Hepatocyte (in vitro differentiated cells): ENCODE results near the gene CCDC192.

Experiments
- EZH2 ChIP-seq: fragments of 200-600 bp; sonication (generic); IDR thresholded peaks from 2 replicates; pipeline ENCODE4 v1.6.1; 2016; ENCODE audit warnings: antibody characterized with exemption, mild to moderate bottlenecking, borderline replicate concordance
- EZH2phosphoT487 ChIP-seq: fragments of 200-600 bp; sonication (generic); IDR thresholded peaks from one replicate; pipeline ENCODE4 v1.6.1; 2018; ENCODE audit warnings: antibody characterized with exemption, mild to moderate bottlenecking, low read depth, moderate library complexity; ENCODE audit not compliant: unreplicated experiment, severe bottlenecking
- TF ChIP-seq, protein P1 (sequence below): fragments of 200-600 bp; sonication (generic); IDR thresholded peaks from 2 replicates; pipeline ENCODE4 v1.5.1; 2016; ENCODE audit warnings: antibody characterized with exemption, mild to moderate bottlenecking; ENCODE audit not compliant: poor library complexity

DNA sequence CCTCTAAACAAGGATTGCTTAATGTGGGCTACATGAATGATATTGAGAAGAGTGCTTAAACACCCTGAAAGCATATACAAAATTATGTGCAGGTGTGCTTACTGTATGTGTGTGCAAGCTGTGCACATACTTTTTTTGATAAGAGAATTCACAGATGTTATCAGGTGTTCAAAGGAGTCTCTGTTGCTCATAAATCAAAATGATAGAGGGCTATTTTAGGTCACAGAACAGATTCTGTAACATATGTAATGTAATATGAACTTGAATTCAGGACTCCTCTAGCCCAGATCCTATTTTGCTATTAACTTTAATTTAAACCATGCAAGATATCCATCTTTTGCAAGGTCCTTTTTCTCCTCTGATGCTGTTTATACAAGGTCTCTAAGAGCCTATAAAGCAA lies 38.2 kb downstream of the CCDC192 start:
- TF ChIP-seq, protein P1, sequence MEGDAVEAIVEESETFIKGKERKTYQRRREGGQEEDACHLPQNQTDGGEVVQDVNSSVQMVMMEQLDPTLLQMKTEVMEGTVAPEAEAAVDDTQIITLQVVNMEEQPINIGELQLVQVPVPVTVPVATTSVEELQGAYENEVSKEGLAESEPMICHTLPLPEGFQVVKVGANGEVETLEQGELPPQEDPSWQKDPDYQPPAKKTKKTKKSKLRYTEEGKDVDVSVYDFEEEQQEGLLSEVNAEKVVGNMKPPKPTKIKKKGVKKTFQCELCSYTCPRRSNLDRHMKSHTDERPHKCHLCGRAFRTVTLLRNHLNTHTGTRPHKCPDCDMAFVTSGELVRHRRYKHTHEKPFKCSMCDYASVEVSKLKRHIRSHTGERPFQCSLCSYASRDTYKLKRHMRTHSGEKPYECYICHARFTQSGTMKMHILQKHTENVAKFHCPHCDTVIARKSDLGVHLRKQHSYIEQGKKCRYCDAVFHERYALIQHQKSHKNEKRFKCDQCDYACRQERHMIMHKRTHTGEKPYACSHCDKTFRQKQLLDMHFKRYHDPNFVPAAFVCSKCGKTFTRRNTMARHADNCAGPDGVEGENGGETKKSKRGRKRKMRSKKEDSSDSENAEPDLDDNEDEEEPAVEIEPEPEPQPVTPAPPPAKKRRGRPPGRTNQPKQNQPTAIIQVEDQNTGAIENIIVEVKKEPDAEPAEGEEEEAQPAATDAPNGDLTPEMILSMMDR = no peak
- TF ChIP-seq EZH2phosphoT487 = no peak
- no peak for TF ChIP-seq EZH2
